ENCODE measurements around the gene HECA.
"Not testable (repeated sequence)": the region's sequence is repeated elsewhere in the genome, so short reads cannot be mapped to it uniquely, and the experiment has no call there.

HECA gene, protein sequence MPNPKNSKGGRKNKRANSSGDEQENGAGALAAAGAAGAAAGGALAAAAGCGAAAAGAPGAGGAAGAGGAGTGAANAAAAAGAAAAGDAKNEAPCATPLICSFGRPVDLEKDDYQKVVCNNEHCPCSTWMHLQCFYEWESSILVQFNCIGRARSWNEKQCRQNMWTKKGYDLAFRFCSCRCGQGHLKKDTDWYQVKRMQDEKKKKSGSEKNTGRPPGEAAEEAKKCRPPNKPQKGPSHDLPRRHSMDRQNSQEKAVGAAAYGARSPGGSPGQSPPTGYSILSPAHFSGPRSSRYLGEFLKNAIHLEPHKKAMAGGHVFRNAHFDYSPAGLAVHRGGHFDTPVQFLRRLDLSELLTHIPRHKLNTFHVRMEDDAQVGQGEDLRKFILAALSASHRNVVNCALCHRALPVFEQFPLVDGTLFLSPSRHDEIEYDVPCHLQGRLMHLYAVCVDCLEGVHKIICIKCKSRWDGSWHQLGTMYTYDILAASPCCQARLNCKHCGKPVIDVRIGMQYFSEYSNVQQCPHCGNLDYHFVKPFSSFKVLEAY

GRCh38 chr6:139134817-139135577 lies at the start of gene HECA:
TSS of gene HECA (plus strand) at chr6:139135080. CDS start at chr6:139135397, 317 bp downstream.
- peak; percentile 71 to 85 for DNase-seq

- DNase-seq, result no peak
Observed at GRCh38 chr6:139091826-139092225, 43.1 kb upstream of the HECA start.

DNA sequence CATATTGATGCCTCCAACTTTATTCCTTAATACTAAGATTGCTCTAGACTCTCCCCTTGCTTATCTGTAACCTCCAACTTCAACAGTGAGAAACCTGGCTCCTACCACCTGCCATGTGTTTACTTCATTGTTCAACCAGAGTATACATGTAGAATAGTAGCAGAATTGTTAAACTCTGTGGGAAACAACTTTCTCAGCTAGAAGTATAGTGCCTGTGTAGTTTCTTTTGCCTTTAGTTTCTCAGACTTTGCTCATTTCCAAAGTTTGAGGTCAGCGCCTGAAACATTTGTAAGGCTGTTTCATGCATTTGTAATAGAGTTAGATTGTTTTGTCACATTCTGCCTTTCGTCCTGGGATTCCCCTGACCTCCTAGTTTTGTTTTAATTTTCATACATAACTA lies 34.9 kb upstream of the HECA start:
- DNase-seq, result no peak

DNA sequence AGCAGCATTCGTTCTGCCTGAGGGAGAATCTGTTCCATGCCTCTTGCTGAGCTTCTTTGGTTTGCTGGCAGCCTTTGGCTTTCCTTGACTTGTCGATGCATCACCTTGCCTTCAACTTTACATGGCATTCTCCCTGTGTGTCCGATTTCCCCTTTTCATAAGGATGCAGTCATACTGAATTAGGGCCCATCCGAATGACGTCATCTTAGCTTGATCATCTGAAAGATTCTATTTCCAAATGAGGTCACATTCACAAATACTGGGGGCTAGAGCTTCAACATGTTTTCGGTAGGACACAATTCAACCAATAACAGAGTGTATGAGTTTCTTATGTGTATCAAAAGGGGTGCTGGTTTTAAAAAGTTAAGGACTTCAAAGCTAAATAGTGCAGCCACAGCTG lies 27.8 kb upstream of the HECA start:
- no peak for DNase-seq

DNA sequence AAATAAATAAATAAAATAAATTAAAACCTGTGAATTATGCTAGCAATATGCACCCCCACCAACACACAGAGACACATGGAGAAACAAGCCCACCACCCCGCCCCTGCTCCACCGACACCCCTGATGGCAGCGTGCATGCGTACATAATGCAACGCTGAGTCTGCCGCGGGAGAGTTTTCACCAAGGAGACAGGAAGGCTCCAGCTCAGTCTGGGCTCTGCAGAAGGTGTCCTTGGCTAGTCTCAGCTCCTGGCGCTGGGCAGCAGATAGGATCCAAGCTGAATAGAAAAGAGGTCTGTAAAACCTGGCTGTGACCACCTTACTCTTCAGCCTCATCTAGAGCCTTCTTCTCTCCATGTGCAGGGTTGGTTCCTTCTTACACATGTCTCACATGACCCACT lies 26.5 kb upstream of the HECA start:
- DNase-seq, result no peak

DNA sequence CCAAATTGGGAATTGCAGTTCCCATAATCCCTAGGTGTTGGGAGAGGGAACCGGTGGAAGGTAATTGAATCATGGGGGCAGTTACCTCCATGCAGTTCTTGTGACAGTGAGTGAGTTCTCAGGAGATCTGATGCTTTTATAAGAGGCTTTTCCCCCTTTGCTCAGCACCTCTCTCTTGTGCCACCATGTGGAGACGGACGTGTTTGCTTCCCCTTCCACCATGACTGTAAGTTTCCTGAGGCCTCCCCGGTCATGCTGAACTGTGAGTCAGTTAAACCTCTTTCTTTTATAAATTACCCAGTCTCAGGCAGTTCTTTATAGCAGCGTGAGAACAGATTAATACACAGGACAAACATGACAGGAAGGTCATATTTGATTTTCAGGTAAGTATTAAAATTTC lies 25.3 kb upstream of the HECA start:
- no peak for DNase-seq

- DNase-seq, result no peak
Observed at GRCh38 chr6:139112146-139112545, 22.7 kb upstream of the HECA start.

GRCh38 chr6:139112561-139112960 lies 22.3 kb upstream of the HECA start:
- DNase-seq, result no peak

DNA sequence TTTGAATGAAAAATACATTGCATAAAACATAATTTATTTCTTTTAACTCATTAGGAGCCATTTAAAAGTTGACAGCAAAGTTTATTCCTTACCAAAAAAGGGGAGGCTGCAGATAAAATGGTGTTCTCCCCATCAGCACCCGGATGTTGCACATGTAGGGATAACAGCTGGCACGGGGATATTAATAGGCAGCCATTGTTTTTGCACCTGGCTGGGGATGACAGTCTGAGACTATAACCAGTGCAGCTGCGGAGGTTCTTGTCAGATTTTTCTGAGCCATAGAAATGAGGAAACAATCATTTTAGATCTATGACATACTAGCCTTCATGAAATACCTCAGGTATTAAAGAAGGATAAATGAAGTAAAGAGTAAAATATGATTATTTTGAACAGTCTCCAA lies 20.1 kb upstream of the HECA start:
- no peak for DNase-seq

DNA sequence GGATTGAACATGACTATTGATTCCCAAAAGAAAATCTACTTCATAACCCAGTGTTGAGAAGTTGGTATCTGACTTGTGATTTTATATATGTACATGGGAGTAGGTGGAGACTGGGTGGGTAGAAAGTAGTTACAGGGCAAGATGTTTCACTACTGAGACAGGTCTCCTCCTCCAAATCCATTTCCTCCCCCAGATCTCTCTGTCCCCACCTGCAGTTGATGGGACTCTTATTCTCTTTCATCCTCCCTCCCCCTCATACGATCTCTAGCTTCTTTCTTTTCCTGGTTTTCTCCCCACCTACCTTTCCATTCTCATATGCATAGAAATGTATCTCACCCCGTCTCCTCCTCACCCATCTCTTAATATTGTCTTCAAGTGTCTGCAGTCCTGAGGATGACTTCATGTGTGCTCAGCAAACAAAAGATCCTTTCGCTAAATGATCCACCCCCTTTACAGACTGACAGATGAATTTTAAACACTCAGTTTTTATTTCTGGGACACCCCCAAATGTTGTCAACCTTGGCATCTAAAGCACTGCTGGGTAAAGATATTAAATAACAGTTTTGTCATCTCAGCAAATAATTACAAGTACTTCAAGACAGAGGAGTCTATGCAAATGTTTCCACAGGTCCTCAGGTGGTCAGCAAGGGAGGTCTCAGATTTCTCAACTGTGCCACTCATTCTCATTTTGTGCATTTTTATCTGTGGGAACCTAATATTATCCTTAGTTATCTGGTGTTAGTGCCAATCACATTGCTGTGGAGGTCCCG lies 18.7 kb upstream of the HECA start:
- DNase-seq, result no peak

DNA sequence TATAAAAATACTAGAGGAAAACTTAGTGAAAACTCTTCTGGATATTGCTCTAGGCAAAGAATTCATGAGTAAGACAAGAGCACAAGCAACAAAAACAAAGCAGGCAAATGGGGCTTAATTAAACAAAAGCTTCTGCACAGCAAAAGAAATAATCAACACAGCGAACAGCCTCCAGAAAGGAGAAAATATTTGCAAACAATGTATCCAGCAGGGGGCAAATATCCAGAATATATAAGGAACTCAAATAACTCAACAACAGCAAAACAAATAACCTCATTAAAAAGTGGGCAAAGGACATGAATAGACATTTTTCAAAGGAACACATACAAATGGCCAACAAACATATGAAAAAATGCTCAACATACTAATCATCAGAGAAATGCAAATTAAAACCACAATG lies 17.1 kb upstream of the HECA start:
- no peak for DNase-seq

GRCh38 chr6:139119552-139119951 lies 15.3 kb upstream of the HECA start:
- no peak for DNase-seq

DNA sequence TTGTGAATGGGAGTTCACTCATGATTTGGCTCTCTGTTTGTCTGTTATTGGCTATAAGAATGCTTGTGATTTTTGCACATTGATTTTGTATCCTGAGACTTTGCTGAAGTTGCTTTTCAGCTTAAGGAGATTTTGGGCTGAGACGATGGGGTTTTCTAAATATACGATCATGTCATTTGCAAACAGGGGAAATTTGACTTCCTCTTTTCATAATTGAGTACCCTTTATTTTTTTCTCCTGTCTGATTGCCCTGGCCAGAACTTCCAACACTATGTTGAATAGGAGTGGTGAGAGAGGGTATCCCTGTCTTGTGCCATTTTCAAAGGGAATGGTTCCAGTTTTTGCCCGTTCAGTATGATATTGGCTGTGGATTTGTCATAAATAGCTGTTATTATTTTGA lies 12.1 kb upstream of the HECA start:
- not testable (repeated sequence) for DNase-seq

DNA sequence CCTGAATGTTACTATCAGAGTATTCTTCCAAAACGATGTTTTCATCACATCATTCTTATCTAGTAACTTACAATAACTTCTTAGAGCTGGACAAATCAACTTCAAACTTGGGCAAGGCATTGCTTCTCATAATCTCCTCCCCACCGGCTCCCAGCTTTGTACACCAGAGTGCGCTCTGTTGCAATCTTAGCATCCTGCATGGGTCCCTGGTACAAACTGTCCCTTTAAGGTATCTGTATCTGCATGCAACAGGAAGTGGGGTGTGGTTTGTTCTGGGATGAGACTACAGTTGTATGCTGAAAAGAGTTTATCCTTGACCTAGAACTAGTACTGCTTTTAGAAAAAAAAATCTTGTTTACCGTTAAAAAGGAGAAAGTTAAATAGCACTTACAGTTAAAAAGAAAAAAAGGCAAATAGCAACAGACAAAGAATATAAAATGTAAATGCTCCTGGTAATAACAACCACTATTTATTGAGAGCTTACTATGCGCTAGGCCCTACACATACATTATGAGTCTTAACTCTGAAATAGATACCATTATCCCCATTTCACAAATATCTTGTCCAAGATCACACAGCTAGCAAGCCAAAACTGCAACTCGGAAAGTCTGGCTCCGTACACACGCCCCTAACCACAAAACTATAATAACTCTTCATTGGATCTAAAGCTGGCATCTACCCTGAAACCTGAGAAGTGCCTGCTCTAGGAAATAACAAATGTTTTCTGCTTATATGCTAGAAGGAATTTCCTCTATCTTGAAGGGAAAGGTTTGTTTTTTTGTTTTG lies 9.8 kb upstream of the HECA start:
- DNase-seq, result no peak

DNA sequence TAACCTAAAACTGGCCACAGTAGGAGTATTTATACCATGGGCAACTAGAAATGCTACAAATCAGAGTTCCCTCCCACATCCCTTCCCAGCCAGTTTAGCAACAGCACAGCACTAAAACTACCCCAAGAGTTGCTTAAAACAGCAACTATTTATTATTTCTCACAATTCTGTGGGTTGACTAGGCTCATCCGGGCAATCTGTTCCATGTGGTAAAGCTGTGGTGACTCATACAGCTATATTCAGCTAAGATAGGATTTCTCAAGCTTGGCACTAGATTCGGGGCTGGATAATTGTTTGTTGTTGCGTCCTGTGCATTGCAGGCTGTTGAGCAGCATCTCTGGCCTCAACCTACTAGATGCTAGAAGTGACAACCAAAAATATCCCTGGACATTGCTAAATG lies 8.6 kb upstream of the HECA start:
- DNase-seq, result no peak

GRCh38 chr6:139126931-139127330 lies 7.9 kb upstream of the HECA start:
- DNase-seq, result no peak

DNA sequence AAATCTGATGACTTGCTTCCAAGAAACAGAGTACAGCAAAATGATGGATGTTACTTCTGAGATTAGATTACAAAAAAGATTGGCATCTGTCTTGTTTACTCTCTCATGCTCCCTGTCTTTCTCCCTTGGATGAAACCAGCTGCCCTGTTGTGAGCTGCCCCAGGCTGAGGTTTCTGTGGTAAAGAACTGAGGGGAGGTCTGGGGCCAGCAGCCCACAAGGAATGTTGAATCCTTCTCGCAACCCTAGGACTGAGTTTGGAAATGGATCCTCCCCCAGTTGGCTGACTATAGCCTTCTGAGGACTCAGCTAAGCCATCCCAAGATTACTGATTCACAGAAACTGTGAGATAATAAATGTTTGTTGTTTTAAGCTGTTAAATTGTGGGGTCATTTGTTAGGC lies 5.6 kb upstream of the HECA start:
- DNase-seq, result no peak

GRCh38 chr6:139131736-139132280 lies 3.1 kb upstream of the HECA start:
- no peak for DNase-seq

GRCh38 chr6:139133262-139134063 lies 1.4 kb upstream of the HECA start:
- no peak for DNase-seq

- no peak for DNase-seq
Observed at GRCh38 chr6:139134064-139134395, 850 bp upstream of the HECA start.

All from NCI-H187 (cell line).